GM12878 (cell line): Measurements from ENCODE around the gene SNAI3. TPM values are rescaled to one million over a fixed set of nuclear protein-coding genes. Genes with fewer than 3 reads are reported as not detected.

Experiments
- ATAC-seq: fragments of 200-7000 bp; cut with Tn5 transposase; 3 replicates; pipeline ENCODE4 v1.9.1; 2020; ENCODE audit warnings: mild to moderate bottlenecking, moderate library complexity
- BruUV-seq: library from RNA; stranded (reverse); fragments of 400-500 nt; replicated peaks from 2 replicates; lab custom pipeline; 2021; lab: Mats Ljungman, UMichigan
- CTCF ChIA-PET: fragments of 300-600 bp; sonication (Branson Sonifier 250); formaldehyde crosslinking; extraction: SDS; loops from one replicate; lab custom pipeline; 2021; ENCODE audit warnings: inconsistent platforms; lab: Yijun Ruan, JAX
- POLR2A ChIA-PET: fragments of 350-600 bp; formaldehyde crosslinking; extraction: SDS; loops from one replicate; lab custom pipeline; 2021; ENCODE audit warnings: inconsistent platforms; lab: Charles Lee
- RAD21 ChIA-PET: fragments of 300-600 bp; sonication (Branson Sonifier 250); formaldehyde crosslinking; loops from one replicate; lab custom pipeline; 2023; ENCODE audit warnings: antibody characterized with exemption; ENCODE audit not compliant: unreplicated experiment; lab: Charles Lee
- SMC1A ChIA-PET: fragments of 300-600 bp; sonication (Branson Sonifier 250); formaldehyde crosslinking; loops from one replicate; lab custom pipeline; 2023; ENCODE audit not compliant: unreplicated experiment, uncharacterized antibody; lab: Charles Lee
- DNase-seq: peaks from one replicate; pipeline ENCODE4 v3.0.0-alpha.2; 2011; ENCODE audit warnings: low read depth, low spot score
- FAIRE-seq: peaks from 3 replicates; lab custom pipeline; 2011; peaks lifted over from hg19 to GRCh38; lab: Jason Lieb, UNC
- H2AFZ ChIP-seq: 2 replicates; pipeline ENCODE4 v1.6.0; 2011; ENCODE audit warnings: low read depth, low read length, control low read depth; ENCODE audit not compliant: control insufficient read depth
- H3K27ac ChIP-seq: 2 replicates; pipeline ENCODE4 v1.5.1; 2011; ENCODE audit warnings: control low read depth; ENCODE audit not compliant: control insufficient read depth, insufficient read depth
- H3K27me3 ChIP-seq, 2 experiments: replicated peaks in 1 of 2; 2 replicates each; pipeline versions ENCODE4 v1.6.0 to v1.6.1; 2011; ENCODE audit warnings: low read length in 1 of 2; ENCODE audit not compliant: control insufficient read depth in 2 of 2, insufficient read depth in 2 of 2
- H3K36me3 ChIP-seq, 2 experiments: 2 replicates each; pipeline ENCODE4 v1.5.1; 2011; ENCODE audit warnings: low read length in 1 of 2; ENCODE audit not compliant: control insufficient read depth in 2 of 2, insufficient read depth in 2 of 2
- H3K4me1 ChIP-seq: 2 replicates; pipeline ENCODE4 v1.6.1; 2011; ENCODE audit warnings: mild to moderate bottlenecking, low read length, moderate library complexity, mixed read lengths; ENCODE audit not compliant: control insufficient read depth, insufficient read depth
- H3K4me2 ChIP-seq: 2 replicates; pipeline ENCODE4 v1.6.0; 2011; ENCODE audit warnings: control low read depth; ENCODE audit not compliant: control insufficient read depth, insufficient read depth
- H3K4me3 ChIP-seq: fragments of 200-600 bp; sonication (generic); 2 replicates; pipeline ENCODE4 v1.5.1; 2016
- H3K79me2 ChIP-seq: 2 replicates; pipeline ENCODE4 v1.6.0; 2011; ENCODE audit warnings: low read length; ENCODE audit not compliant: control insufficient read depth, insufficient read depth
- H3K9ac ChIP-seq: 2 replicates; pipeline ENCODE4 v1.8.0; 2011; ENCODE audit warnings: low read length, control low read depth, mixed read lengths; ENCODE audit not compliant: control insufficient read depth, insufficient read depth
- H3K9me3 ChIP-seq: replicated peaks from 3 replicates; pipeline ENCODE4 v1.5.1; 2011; ENCODE audit warnings: mild to moderate bottlenecking, low read length; ENCODE audit not compliant: control insufficient read depth, insufficient read depth
- H4K20me1 ChIP-seq: 2 replicates; pipeline ENCODE4 v1.6.0; 2011; ENCODE audit not compliant: control insufficient read depth, insufficient read depth
- CBX3 ChIP-seq: fragments of 200-600 bp; sonication (generic); IDR thresholded peaks from 2 replicates; pipeline ENCODE4 v1.6.1; 2016; ENCODE audit warnings: low read depth, borderline replicate concordance
- CREM ChIP-seq: IDR thresholded peaks from 2 replicates; pipeline ENCODE4 v1.6.1; 2014; ENCODE audit warnings: antibody characterized with exemption, low read depth
- REST ChIP-seq: IDR thresholded peaks from 2 replicates; pipeline ENCODE4 v1.6.1; 2012; ENCODE audit warnings: mild to moderate bottlenecking, low read depth, low read length
- SMC3 ChIP-seq: IDR thresholded peaks from 2 replicates; pipeline ENCODE4 v1.6.1; 2011; ENCODE audit warnings: low read length, improper control_type of control experiment, borderline replicate concordance
- SREBF1 ChIP-seq: IDR thresholded peaks from 2 replicates; pipeline ENCODE4 v1.6.1; 2012; ENCODE audit warnings: mild to moderate bottlenecking, low read length
- SRF ChIP-seq, 2 experiments: IDR thresholded peaks; 2 replicates each; pipeline ENCODE4 v1.6.1; 2011; ENCODE audit warnings: low read depth in 2 of 2, low read length in 2 of 2, mild to moderate bottlenecking in 1 of 2, moderate library complexity in 1 of 2
- WGBS: methylation state at CpG from one replicate; pipeline ENCODE4 v1.1.6; 2016; ENCODE audit warnings: low lambda C conversion rate; ENCODE audit not compliant: insufficient replicate concordance, insufficient coverage; ENCODE audit errors: missing lambda C conversion rate; 5-methylcytosine and 5-hydroxymethylcytosine counted together
- in situ Hi-C: fragments of 300-500 bp; cut with MboI; formaldehyde crosslinking; loops from 9 replicates; pipeline ENCODE4 v1.14.3; 2018; ENCODE audit warnings: mixed read lengths
- intact Hi-C: fragments of 100-400 bp; cut with micrococcal nuclease; formaldehyde crosslinking; loops from one replicate; pipeline ENCODE4 v1.14.2; 2022; ENCODE audit not compliant: unreplicated experiment
- polyA plus RNA-seq, 11 experiments: library from polyadenylated mRNA; depleted of rRNA in 4 of 11; unstranded in 6 of 11; stranded (reverse) in 5 of 11; fragments of >200 nt; fragmentation: Nextera tagmentation in 4 of 11; fragmentation: Illumina TruSeq in 1 of 11; extraction: Ambion mirVana in 4 of 11; extraction: Trizol in 1 of 11; gene quantifications; 1 replicate in 1 of 11; 2 replicates in 10 of 11; pipeline versions ENCODE4 v1.2.1 to v1.2.3, GENCODE V29; 2011 to 2016; ENCODE audit warnings: inconsistent platforms in 2 of 11, missing spikeins in 2 of 11, low read depth in 1 of 11
- total RNA-seq, 4 experiments: library from RNA; depleted of rRNA in 3 of 4; stranded (reverse); fragments of >200 nt in 3 of 4; fragmentation: Illumina TruSeq in 1 of 4; extraction: Trizol in 1 of 4; gene quantifications; 2 replicates each; pipeline versions ENCODE4 v1.2.1 to v1.2.3, GENCODE V29; 2013 to 2021

SNAI3 gene
- total and polyA plus RNA-seq, 10 of the 15 experiments (the other 5 are each of a cell fraction or from before 2014, with no cell fraction given): 0.21 to 7.4 (median 3.0) TPM

GRCh38 chr16:88665148-88665547 is 21.2 kb downstream of the SNAI3 start:
- ATAC-seq: no peak
- ChIA-PET POLR2A (interaction anchor here (0.8 to 2.0 kb wide), 6 partner anchors 16 to 40 kb away, joined by 3 to 15 read pairs (median 6); no protein-coding TSS in a partner anchor), RAD21 (interaction anchor here (1.4 kb wide), 1 partner anchor 16 kb away, joined by 5 read pairs; no protein-coding TSS in a partner anchor), SMC1A (interaction anchor here (0.8 to 1.0 kb wide), 3 partner anchors 9 to 35 kb away, joined by 3 read pairs; no protein-coding TSS in a partner anchor), CTCF (interaction anchor here (0.6 to 2.0 kb wide), 8 partner anchors 15 to 553 kb away, joined by 3 to 12 read pairs (median 4); partner anchors contain the start of gene ZNF778)
- Histone ChIP-seq H3K4me3 (no peak overlapping the region), H4K20me1 (no peaks in the 10 kb centered on the region), H3K9ac (no peak overlapping the region), H3K4me2 (0 out of 2 replicates have a peak overlapping the region, but pooled peaks have one; percentile 32), H3K79me2 (peaks cover 30% of the 10 kb centered on the region), H3K27me3 (no peaks in the 10 kb centered on the region), H3K36me3 (no peaks in the 10 kb centered on the region), H3K9me3 (no peaks in the 10 kb centered on the region), H2AFZ (no peak overlapping the region), H3K27ac (no peak overlapping the region), H3K4me1 (peaks cover 6% of the 10 kb centered on the region; the same call in 1 of the 2 replicates)
- BruUV-seq: no TSS peak
- TF ChIP-seq CREM (no peak), REST (no peak), SMC3 (no peak), SRF (IDR thresholded peaks at IDR 0.05; ENCODE audit: low read depth in 2 of 2, low read length in 2 of 2) (no peak), SREBF1 (no peak), CBX3 (no peak)
- intact Hi-C loops (no loop called here), in situ Hi-C loops (no loop called here)
- FAIRE-seq: no peak
- WGBS: 23% methylated on average over 4 of the region's 4 CpGs
- no peak for DNase-seq
